Amygdala (tissue), 56 donors: ENCODE results near the gene ADM5.

Experiments
- DNase-seq, 56 donors: peaks; one replicate each; lab custom pipeline; 2025; lab: John Stamatoyannopoulos, UW

Gene ADM5

GRCh38 chr19:49678985-49679770, 10.2 kb upstream of the ADM5 start:
- DNase-seq, result no peak

- no peak for DNase-seq
Measured at GRCh38 chr19:49679771-49680413, 9.5 kb upstream of the ADM5 start.

GRCh38 chr19:49680421-49681351, 8.7 kb upstream of the ADM5 start:
- peak in 55 of 56 donors; percentile 33 to 94 (median 75) for DNase-seq

GRCh38 chr19:49681830-49682229, 7.6 kb upstream of the ADM5 start:
- no peak for DNase-seq

- DNase-seq, result peak in 2 of 56 donors; percentile 11 to 15
Measured at GRCh38 chr19:49682274-49682673, 7.1 kb upstream of the ADM5 start.

GRCh38 chr19:49683814-49684250, 5.6 kb upstream of the ADM5 start:
- DNase-seq, result no peak

GRCh38 chr19:49684251-49684982, 5.0 kb upstream of the ADM5 start:
- DNase-seq, result no peak

- DNase-seq, result no peak
Measured at GRCh38 chr19:49684983-49685553, 4.3 kb upstream of the ADM5 start.

GRCh38 chr19:49685845-49686332, 3.5 kb upstream of the ADM5 start:
- DNase-seq, result no peak

GRCh38 chr19:49686503-49687088, 2.8 kb upstream of the ADM5 start:
- no peak for DNase-seq

GRCh38 chr19:49687150-49687549, 2.2 kb upstream of the ADM5 start:
- no peak for DNase-seq

- no peak for DNase-seq
Measured at GRCh38 chr19:49687566-49688316, 1.7 kb upstream of the ADM5 start.

GRCh38 chr19:49688531-49689132, 762 bp upstream of the ADM5 start:
- DNase-seq, result no peak

GRCh38 chr19:49690079-49690655, 773 bp downstream of the ADM5 start:
- DNase-seq, result peak in 6 of 56 donors; percentile 8 to 50 (median 32)

- peak in 55 of 56 donors; percentile 31 to 92 (median 76) for DNase-seq
Measured at GRCh38 chr19:49690656-49691242, 1.4 kb downstream of the ADM5 start, which contains the start of gene CPT1C. CPT1C (plus strand) TSS chr19:49691116; CDS start chr19:49692253, 1,137 bp downstream.

GRCh38 chr19:49691243-49692146, 2.1 kb downstream of the ADM5 start:
- peak in 53 of 56 donors; percentile 28 to 82 (median 65) for DNase-seq
